Measurements from ENCODE around the gene GTF2A2.
"Not testable (repeated sequence)": the region's sequence is repeated elsewhere in the genome, so short reads cannot be mapped to it uniquely, and the experiment has no call there.

The GTF2A2 gene

DNA sequence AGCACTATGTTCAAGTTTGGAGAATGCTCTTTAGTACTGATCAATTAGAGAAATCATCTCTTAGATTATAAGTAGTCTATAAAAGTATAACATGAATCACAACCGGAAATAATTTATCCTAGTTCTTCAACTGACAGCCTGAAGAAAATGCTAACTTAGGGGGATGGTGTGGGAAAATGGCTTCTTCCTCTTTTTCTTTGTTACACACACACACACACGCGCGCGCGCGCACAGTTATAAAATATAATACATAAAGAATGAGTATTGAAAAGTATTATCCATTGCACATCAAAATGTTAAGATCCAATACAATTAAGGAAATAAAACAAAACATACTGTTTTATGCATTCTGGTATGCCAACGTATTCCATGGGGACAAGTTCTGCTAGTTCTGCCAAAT is 11.2 kb upstream of the GTF2A2 start:
- DNase-seq, result no peak

DNA sequence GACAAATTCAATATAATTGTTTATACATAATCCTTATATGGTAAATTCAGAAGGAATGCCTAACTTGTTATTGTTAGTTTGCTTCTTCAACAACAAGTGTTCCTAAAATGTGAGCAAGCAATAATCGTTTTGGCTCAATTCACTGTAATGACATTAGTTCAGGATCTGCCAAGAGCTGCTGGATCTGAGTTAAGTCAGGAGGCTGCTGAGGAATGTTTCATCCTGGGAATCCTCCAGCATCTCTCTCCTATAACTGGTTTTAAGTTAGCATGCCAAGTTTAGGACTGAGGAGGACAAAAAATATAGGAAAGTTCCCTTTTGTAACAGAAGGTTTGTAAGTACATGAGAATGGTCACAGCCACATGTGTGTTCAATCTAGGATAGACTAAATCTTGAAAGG is 4.9 kb upstream of the GTF2A2 start:
- DNase-seq, result no peak

DNA sequence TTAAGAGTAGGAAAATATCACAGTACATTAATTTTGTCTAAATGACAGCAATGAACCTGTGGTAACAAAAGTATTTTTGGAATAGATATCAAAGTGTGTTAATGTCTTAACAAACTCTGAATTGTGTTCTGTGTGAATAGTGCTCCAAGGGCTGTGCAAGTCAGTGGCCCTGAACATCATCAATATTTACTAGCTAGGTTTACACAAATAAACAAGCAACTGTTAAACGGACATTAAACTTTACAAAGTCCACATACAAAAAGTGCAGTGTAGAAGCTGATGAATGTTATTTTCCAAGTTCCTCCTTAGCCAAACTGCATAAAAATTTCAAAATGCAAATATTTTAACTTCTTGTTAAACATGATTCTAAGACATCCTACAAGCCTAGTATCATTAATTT is 2.1 kb upstream of the GTF2A2 start:
- no peak for DNase-seq

DNA sequence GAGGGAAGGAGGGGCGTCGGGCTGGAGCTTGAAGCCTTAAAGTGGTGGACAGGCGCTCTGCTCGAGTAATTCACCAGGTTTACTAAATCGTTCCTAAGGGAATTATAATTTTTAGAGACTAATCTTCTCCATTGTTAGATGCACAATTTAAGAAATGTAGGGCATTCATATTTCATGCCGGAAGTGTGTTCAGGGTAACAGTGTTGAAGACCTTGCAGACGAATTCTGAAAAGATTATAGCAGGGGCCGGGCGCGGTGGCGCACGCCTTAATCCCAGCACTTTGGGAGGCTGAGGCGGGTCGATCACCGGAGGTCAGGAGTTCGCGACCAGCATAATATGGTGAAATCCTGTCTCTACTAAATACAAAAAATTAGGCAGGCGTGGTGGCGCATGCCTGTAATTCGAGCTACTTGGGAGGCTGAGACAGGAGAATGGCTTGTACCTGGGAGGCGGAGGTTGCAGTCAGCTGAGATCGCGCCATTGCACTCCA is 365 bp upstream of the GTF2A2 start:
- DNase-seq, result no peak

DNA sequence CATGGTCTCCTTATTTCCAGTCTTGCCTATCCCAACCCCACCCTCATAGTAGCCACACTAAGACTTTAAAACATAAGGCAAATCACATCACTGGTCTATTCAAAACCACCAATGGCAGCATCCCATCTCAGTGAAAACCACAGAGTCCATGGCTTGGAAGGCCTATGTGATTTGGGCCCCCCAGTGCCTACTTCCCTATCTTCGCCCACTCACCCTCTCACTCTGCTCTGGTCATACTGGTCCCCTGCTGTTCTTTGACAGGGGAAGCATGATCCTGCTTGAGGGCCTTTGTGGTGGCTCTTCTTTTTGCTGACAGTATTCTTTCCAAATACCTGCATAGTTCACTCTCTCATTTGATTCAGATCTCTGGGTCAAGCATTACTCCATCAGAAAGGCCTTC is 3.3 kb downstream of the GTF2A2 start:
- no peak for DNase-seq

DNA sequence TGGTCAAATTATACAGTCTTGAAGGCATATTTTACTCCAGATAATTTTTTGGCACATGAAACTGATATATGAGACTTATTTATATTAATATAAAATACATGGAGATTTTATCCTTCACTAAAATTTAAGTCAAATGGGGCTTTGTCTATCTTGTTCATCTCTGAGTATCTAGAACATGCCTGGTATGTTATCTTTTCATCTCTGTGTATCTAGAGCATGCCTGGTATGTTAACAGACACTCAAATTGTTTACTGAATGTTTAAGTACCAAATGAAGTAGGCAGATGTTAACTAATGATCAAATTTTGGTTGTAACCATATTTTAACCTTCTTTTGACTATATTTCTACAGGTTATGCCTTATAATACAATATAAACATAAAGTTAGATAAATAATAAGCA is 7.7 kb downstream of the GTF2A2 start:
- DNase-seq, result no peak

DNA sequence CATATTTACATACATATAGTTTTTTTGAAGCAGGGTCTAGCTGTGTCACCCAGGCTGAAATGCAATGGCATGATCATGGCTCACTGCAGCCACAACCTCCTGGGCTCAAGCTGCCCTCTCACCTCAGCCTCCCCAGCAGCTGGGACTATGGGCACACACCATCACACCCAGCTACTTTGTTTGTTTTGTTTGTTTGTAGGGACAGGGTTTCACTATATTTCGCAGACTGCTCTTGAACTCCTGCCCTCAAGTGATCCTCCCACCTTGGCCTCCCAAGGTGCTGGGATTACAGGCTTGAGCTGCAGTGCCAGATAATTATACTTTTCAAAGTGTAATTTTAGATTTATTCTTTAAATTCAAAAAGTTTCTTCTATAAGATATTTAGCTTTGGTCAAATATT is 10.2 kb downstream of the GTF2A2 start:
- no peak for DNase-seq

DNA sequence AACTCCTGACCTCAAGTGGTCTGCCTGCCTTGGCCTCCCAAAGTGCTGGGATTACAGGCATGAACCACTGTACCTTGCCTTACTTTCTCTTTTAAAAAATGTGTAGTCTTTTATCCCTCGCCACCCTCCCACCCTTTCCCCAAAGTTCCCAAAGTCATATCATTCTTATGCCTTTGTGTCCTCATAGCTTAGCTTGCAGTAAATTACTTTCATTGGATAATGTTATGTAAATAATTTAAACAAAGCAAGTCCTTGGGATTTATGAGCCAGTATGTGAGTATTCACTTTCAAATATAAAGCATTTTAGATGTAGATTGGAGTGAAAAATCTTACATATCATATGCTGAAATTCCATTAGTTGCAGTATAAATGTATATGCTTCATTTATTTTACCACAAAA is 11.0 kb downstream of the GTF2A2 start:
- DNase-seq, result no peak

DNA sequence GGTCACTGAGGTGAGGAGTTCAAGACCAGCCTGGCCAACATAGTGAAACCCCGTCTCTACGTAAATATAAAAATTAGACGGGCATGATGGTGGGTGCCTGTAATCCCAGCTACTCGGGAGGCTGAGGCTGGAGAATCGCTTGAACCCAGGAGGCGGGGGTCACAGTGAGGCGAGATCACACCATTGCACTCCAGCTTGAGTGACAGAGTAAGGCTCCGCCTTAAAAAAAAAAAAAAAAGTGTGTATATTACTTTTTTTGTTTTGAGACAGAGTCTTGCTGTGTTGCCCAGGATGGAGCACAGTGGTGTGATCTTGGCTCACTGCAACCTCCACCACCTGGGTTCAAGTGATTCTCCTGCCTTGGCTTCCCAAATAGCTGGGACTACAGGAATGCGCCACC is 11.5 kb downstream of the GTF2A2 start:
- not testable (repeated sequence) for DNase-seq

DNA sequence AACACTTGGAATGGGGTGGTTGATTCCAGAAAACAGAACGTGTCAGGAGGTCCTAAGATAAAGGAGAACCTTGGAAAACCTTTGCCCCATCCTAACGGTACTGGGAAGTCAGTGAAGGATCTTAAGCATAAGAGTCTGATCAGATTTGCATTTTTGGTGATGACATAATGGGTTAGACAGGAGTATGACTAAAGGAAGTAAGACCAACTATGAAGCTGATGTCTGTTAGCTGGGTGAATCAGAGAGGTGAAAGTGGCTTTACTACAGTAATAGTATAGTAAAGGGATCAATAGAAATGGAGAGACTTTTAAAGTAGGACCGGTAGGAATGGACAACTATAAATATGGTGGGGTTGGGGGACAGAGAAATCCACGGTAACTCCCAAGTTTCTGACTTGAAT is 12.6 kb downstream of the GTF2A2 start:
- no peak for DNase-seq

DNA sequence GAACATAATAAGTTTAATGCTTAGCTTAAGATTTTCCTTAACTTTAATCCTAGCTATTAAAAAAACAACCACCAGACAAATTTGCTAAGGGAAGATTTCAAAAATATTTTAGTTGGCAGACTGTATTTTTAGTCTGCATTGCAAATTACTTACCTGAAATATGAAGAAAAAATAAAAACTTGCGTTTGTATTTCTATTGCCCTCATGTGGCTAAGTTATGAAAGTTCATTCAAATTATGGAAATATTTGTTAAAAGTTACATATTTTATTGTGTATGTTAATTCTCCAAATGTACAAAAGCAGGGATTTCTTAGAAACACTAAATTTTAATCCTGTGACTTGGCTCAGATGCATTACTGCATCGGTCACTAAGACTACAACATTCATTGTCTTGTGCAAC is 15.0 kb downstream of the GTF2A2 start:
- no peak for DNase-seq

DNA sequence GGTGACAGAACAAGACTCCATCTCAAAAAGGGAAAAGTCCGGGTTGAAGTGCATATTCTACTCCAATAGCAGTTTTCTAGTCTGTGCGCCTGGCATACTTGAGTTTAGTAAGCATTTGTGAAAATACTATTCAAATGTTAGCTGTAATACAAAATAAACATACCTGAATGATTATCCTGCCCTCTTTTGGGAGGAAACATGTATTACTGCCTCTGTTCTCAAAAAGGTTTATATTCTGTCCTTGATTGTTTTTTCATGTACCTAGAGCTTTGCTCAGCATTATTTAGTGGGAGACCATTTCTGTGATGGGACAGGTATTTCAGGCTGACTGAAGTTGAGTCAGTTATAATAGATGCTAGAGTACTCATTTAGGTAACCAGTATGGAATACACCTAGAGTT is 19.8 kb downstream of the GTF2A2 start:
- not testable (repeated sequence) for DNase-seq

DNA sequence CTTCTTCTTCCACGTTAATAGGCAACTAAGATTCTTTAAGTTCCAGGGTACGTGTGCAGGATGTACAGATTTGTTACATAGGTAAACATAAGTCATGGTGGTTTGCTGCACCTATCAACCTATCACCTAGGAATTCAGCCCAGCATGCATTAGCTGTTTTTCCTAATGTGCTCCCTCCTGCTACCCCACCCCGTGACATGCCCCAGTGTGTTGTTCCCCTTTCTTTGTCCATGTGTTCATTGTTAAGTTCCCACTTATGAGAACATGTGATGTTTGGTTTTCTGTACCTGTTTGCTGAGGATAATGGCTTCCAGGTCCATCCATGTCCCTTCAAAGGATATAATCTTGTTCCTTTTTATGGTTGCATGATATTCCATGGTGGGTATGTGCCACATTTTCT is 21.1 kb downstream of the GTF2A2 start:
- no peak for DNase-seq

DNA sequence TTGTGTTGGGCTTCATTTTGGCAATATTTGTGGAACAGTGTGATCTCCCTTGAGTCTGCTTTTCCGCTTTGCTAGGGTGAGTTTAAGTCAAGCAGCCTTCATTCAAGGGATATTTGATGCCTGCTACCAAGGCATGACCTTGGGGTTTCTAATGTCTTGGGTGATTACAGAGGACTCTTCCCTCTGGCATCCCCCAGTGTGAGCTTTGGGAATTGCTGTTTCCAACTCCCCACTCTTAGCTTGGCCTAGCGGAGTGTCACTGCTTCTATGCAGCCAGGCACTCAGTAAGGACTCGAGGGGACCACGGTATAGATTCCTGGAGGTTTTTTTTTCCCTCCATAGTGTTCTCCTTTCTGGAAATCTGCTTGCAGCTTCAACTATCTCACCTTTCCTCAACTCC is 24.6 kb downstream of the GTF2A2 start:
- no peak for DNase-seq

DNA sequence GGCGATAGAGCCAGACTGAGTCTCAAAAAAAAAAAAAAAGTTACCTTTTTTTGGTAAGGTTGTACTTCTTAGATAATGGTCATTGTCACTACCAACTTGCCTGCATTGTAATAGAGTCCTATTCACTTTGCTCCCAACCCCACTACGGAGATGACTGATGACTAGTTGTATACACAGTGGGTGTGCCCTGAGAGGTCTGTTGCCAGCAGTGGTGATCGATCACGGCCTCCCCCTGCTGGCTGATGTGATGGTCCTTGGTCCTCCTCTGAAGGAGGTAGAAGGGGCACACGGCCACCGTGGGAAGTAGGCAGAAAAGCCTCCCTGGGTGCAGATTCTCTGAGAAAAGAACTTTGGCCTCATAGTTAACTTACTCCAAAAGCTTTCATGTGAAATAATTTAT is 35.0 kb downstream of the GTF2A2 start:
- no peak for DNase-seq

DNA sequence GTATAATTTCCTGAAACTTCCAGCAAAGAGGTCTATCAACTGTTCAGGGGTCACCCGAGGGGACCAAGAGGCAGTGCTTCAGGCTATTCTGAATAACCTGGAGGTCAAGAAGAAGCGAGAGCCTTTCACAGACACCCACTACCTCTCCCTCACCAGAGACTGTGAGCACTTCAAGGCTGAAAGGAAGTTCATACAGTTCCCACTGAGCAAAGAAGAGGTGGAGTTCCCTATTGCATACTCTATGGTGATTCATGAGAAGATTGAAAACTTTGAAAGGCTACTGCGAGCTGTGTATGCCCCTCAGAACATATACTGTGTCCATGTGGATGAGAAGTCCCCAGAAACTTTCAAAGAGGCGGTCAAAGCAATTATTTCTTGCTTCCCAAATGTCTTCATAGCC is 38.9 kb downstream of the GTF2A2 start:
- no peak for DNase-seq

DNA sequence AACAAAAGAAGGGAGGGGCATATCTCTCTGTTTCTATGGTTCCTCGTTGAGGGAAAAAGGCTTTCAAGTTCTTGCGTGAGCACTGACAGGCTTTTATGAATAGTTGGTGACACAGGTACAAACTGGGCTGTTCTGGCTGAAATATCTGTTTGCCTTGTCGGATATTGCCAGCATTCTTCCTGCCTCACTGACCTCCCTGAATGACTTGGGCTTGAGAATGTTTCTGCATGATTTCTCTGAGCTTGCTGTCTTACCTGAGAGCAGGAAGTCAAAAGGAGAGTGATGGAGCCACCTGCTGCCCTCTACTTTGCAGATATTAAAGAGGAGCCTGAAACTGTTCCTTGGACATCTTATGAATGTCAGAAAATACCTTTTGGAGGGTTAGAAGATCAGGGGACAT is 40.9 kb downstream of the GTF2A2 start:
- DNase-seq, result no peak

DNA sequence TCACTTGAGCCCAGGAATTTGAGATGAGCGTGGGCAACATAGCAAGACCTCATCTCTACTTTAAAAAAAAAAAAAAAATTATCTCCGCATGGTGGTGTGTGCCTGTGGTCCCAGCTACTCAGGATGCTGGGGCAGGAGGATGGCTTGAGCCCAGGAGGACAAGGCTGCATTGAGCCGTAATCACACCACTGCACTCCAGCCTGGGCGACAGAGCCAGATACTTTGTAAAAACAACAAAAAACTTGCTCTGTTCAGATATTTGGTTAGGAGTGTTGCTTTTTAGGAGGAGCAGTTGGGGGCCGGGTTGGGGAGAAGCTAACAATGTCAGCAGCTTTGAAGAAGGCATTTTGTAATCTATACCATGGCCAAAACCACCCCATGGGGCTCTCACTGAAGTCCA is 41.7 kb downstream of the GTF2A2 start:
- no peak for DNase-seq

DNA sequence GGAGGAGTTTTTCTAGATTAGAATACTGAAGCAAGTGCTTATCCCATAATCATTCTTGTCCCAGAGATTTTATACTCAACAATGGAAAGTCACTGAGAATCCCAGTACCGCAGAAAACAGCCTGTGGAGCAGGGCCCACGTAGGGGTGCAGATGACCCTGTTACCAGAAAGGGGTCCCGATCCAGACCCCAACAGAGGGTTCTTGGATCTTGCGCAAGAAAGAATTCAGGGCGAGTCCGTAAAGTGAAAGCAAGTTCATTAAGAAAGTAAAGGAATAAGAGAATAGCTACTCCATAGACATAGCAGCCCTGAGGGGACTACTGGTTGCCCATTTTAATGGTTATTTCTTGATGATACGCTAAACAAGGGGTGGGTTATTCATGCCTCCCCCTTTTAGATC is 43.2 kb downstream of the GTF2A2 start:
- no peak for DNase-seq

DNA sequence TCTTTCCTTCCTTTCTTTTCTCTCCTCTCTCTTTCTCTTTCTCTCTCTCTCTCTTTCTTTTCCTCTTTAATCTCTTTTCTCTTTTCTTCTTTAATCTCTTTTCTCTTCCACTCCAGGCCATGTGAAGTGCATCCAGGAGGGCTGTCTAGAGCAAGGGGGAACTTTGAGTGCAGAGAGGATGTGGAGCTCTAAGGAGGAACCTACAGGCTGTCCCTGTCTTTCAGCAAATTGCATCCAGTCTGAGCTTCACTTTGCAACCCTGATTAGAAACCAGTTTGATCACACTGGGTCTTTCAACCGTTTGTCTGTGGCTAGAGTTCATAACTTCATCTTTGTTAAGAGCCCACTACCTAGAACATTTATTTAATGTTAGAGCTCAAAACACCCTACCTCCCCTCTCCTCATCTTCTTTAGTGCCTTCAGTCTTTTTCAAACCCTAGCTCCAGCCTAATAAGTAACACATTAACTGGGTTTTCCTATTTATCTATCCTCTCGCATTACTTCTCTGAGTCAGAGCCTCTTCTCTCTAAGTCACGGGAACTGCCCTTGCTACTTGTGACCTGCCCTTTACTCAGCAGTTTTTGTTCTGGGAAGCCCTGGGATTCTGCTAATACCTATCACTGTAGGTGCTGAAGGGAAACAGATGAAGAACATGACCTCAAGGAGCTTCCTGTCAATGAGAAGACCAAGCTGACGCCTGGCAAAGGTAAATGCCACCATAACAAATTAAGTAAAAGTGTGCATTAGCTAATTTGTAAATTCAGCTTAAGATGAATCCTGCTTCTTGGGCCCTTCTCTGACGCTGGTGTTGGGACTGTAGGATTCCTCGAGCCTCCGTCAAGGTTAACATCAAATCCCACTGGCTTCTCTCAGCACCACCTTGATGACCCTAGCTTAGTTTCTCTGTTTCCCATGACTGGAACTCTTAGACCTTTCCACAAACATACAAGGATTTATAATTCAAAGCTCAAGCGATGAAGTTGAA is 45.7 kb downstream of the GTF2A2 start, which contains the start of gene GCNT3:
TSS of gene GCNT3 (plus strand) at position 508 of the 985 bp plus-strand sequence. CDS start 6,456 bp downstream, outside the sequence.
- DNase-seq, result no peak

DNA sequence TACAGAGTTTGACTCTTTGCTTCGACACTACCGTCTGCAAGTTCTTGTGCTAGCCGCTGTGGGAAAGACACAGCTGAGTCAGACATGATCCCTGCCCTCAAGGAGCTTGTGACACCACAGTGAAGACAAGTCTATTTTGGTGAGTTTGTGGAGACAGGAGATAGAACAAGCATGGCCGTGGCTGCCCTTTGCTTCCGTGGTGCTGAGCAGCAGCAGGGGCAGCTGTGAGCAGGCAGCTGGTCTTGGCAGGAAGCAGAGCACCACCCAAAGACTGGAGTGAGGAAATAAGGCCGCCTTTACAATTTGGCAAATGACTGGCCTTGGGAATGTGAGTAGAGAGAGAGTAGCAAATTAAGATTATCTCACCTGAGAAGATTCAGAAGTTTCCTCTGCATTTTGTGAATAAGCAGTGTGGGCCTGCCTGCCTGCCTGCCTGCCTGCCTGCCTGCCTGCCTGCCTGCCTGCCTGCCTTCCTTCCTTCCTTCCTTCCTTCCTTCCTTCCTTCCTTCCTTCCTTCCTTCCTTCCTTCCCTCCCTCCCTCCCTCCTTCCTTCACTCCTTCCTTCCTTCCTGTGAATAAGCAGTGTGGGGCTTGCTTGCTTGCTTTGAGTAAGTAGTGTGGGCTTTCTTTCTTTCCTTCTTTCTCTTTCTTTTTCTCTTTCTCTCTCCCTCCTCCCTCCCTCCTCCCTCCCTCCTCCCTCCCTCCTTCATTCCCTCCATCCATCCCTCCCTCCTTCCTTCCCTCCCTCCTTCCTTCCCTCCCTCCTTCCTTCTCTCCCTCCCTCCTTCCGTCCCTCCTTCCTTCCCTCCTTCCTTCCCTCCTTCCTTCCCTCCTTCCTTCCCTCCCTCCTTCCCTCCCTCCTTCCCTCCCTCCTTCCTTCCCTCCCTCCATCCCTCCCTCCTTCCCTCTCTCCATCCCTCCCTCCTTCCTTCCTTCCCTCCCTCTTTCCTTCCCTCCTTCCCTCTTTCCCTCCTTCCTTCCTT is 47.3 kb downstream of the GTF2A2 start:
- DNase-seq, result no peak

DNA sequence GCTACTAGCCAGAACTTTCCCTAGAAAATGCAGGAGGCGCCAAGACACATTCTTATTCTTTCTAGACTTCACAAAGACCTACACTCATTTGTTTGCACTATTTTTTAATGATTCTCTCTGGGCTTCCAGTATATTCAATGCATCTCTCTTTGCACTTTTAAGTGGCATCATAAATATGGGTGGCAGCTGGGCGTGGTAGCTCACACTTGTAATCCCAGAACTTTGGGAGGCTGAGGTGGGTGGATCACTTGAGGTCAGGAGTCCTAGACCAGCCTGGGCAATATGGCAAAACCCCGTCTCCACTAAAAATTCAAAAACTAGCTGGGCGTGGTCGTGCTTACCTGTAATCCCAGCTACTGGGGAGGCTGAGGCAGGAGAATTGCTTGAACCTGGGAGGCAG is 51.3 kb downstream of the GTF2A2 start:
- no peak for DNase-seq

DNA sequence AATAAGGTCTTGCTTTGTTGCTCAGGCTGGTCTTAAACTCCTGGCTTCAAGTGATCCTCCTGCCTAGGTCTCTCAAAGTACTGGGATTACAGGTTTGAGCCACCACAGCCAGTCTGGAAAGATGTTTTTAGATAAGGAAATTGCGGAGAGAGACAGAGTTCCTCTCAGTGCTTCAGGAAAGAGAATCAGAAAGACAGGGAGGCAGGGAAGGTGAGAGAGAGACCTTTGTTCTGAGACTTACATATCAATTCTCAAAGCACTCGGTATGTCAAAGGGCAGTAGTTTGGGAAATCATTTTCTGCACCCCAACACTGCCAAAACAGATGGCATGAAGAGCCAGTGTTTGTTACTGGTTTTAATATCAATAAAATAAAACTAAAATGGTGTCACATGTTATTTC is 58.9 kb downstream of the GTF2A2 start:
- no peak for DNase-seq
